GM12878 (cell line): ENCODE data around the gene HNRNPA2B1.

Experiments
- CREB1 ChIP-seq: IDR thresholded peaks from 2 replicates; pipeline ENCODE4 v1.6.1; 2012; ENCODE audit warnings: low read depth, mild to moderate bottlenecking, inconsistent platforms
- EP300 ChIP-seq, 2 experiments: fragments of 150-350 bp in 1 of 2; IDR thresholded peaks; 2 replicates each; pipeline ENCODE4 v1.6.1; 2011 to 2012; ENCODE audit warnings: low read depth in 2 of 2, low read length in 2 of 2, borderline replicate concordance in 1 of 2, improper control_type of control experiment in 1 of 2, inconsistent platforms in 1 of 2; ENCODE audit not compliant: control insufficient read depth in 1 of 2
- TF ChIP-seq, protein P1 (sequence below), 3 experiments: IDR thresholded peaks in 2 of 3; conservative IDR thresholded peaks in 1 of 3; 2 replicates each; pipeline ENCODE4 v1.5.1; 2011; ENCODE audit warnings: low read depth in 3 of 3, low read length in 3 of 3, mild to moderate bottlenecking in 3 of 3, control low read depth in 2 of 3, moderate library complexity in 2 of 3, inconsistent platforms in 1 of 3, mixed read lengths in 1 of 3; ENCODE audit not compliant: control insufficient read depth in 2 of 3, insufficient read depth in 1 of 3; ENCODE audit errors: extremely low read depth in 1 of 3

DNA sequence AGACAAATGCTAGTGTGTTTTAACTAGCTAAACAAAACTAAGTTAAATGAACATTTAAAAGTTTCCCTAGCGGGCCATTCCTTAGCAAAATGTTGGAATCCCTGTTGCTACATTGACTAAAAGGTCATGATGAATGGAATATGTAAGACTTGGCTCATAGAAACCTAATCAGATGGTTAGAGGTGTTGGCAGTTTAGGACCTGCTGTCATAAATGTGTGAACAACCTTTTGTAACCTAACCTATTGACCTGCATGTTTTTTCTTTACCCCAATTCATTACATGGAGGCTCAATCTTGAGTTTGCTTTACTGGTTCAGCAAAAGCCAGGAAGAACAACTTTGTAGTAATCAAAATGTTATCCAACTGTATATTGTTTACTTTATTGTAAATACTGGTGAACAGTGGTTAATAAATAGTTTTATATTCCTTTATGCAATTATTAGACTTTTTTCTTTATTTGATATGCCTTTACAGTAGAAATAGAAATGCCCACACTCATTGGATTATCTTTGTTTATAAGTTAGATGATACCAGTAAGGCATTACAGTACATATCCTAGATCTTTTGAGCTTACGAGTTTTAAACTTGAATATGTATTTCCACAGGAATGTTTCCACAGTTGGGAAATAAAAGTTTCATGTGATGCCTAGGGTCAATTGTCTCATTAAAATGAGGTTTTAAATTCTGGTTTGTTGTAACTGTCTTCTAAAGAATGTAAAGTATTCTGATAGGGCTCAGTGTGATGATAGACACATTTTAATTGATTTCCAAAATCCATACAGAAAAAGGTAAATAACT, 12.6 kb upstream of the HNRNPA2B1 start:
- TF ChIP-seq, protein P1, sequence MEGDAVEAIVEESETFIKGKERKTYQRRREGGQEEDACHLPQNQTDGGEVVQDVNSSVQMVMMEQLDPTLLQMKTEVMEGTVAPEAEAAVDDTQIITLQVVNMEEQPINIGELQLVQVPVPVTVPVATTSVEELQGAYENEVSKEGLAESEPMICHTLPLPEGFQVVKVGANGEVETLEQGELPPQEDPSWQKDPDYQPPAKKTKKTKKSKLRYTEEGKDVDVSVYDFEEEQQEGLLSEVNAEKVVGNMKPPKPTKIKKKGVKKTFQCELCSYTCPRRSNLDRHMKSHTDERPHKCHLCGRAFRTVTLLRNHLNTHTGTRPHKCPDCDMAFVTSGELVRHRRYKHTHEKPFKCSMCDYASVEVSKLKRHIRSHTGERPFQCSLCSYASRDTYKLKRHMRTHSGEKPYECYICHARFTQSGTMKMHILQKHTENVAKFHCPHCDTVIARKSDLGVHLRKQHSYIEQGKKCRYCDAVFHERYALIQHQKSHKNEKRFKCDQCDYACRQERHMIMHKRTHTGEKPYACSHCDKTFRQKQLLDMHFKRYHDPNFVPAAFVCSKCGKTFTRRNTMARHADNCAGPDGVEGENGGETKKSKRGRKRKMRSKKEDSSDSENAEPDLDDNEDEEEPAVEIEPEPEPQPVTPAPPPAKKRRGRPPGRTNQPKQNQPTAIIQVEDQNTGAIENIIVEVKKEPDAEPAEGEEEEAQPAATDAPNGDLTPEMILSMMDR (IDR thresholded peaks at IDR 0.05 in 2 of 3, conservative IDR thresholded peaks at IDR 0.05 in 1 of 3; ENCODE audit: control insufficient read depth in 2 of 3, extremely low read depth in 1 of 3, insufficient read depth in 1 of 3, low read depth in 3 of 3, low read length in 3 of 3): no peak
- TF ChIP-seq EP300 (IDR thresholded peaks at IDR 0.05; ENCODE audit: borderline replicate concordance in 1 of 2, control insufficient read depth in 1 of 2, low read depth in 2 of 2, low read length in 2 of 2) (no peak), CREB1 (no peak)
